Measurements from ENCODE around the gene ACOT9. TPM values are rescaled to one million over a fixed set of nuclear protein-coding genes. Genes with fewer than 3 reads are reported as not detected.
"Not testable (repeated sequence)": the region's sequence is repeated elsewhere in the genome, so short reads cannot be mapped to it uniquely, and the experiment has no call there.

Gene ACOT9
- polyA plus RNA-seq, 1 donor, result 26.3 TPM

GRCh38 chrX:23745786-23746185, 2.7 kb upstream of the ACOT9 start:
- Histone ChIP-seq H3K27me3 (ENCODE audit: control insufficient read depth, insufficient read depth, low read length) (no peaks in the 10 kb centered on the region), H3K4me3 (ENCODE audit: low read length) (no peak overlapping the region), H3K9me3 (ENCODE audit: control insufficient read depth, low read depth, low read length) (no peaks in the 10 kb centered on the region), H3K36me3 (ENCODE audit: control insufficient read depth, insufficient read depth, low read length) (no peaks in the 10 kb centered on the region), H3K27ac (ENCODE audit: low read length) (no peak overlapping the region), H3K4me1 (ENCODE audit: control insufficient read depth, insufficient read depth, low read length) (no peaks in the 10 kb centered on the region)
- no CpG with 5 or more reads among the region's 3 CpGs for WGBS (ENCODE audit: insufficient coverage, low lambda C conversion rate)
- no peak for DNase-seq

GRCh38 chrX:23743623-23743971, 521 bp upstream of the ACOT9 start:
- DNase-seq; H3K27me3 ChIP-seq (ENCODE audit: control insufficient read depth, insufficient read depth, low read length); H3K4me1 ChIP-seq (ENCODE audit: control insufficient read depth, insufficient read depth, low read length); H3K9me3 ChIP-seq (ENCODE audit: control insufficient read depth, low read depth, low read length); H3K36me3 ChIP-seq (ENCODE audit: control insufficient read depth, insufficient read depth, low read length): not testable (repeated sequence)
- peak overlapping the region; percentile 92 for H3K4me3 ChIP-seq (ENCODE audit: low read length)
- WGBS (ENCODE audit: insufficient coverage, low lambda C conversion rate), result no CpG with 5 or more reads among the region's 14 CpGs
- peak overlapping the region; percentile 92 for H3K27ac ChIP-seq (ENCODE audit: low read length)

- DNase-seq, result peak; percentile 23 to 55
- no peaks in the 10 kb centered on the region for H3K36me3 ChIP-seq (ENCODE audit: control insufficient read depth, insufficient read depth, low read length)
- peak overlapping the region; percentile 92 for H3K27ac ChIP-seq (ENCODE audit: low read length)
- no peaks in the 10 kb centered on the region for H3K9me3 ChIP-seq (ENCODE audit: control insufficient read depth, low read depth, low read length)
- WGBS (ENCODE audit: insufficient coverage, low lambda C conversion rate), result no CpG with 5 or more reads among the region's 6 CpGs
- H3K27me3 ChIP-seq (ENCODE audit: control insufficient read depth, insufficient read depth, low read length), result no peaks in the 10 kb centered on the region
- no peaks in the 10 kb centered on the region for H3K4me1 ChIP-seq (ENCODE audit: control insufficient read depth, insufficient read depth, low read length)
- H3K4me3 ChIP-seq (ENCODE audit: low read length), result peak overlapping the region; percentile 92
These were observed 841 bp downstream of the ACOT9 start for GRCh38 chrX:23742174-23742696.

GRCh38 chrX:23737413-23737812, 5.7 kb downstream of the ACOT9 start:
- no peaks in the 10 kb centered on the region for H3K9me3 ChIP-seq (ENCODE audit: control insufficient read depth, low read depth, low read length)
- H3K4me1 ChIP-seq (ENCODE audit: control insufficient read depth, insufficient read depth, low read length), result peaks cover 3% of the 10 kb centered on the region
- H3K4me3 ChIP-seq (ENCODE audit: low read length), result no peak overlapping the region
- no peak for DNase-seq
- H3K36me3 ChIP-seq (ENCODE audit: control insufficient read depth, insufficient read depth, low read length), result peaks cover 2% of the 10 kb centered on the region
- H3K27ac ChIP-seq (ENCODE audit: low read length), result no peak overlapping the region
- H3K27me3 ChIP-seq (ENCODE audit: control insufficient read depth, insufficient read depth, low read length), result no peaks in the 10 kb centered on the region

- WGBS (ENCODE audit: insufficient coverage, low lambda C conversion rate), result no CpG with 5 or more reads among the region's 3 CpGs
- no peak for DNase-seq
- Histone ChIP-seq H3K27me3 (ENCODE audit: control insufficient read depth, insufficient read depth, low read length) (no peaks in the 10 kb centered on the region), H3K36me3 (ENCODE audit: control insufficient read depth, insufficient read depth, low read length) (peaks cover 2% of the 10 kb centered on the region), H3K27ac (ENCODE audit: low read length) (no peak overlapping the region), H3K4me3 (ENCODE audit: low read length) (no peak overlapping the region), H3K4me1 (ENCODE audit: control insufficient read depth, insufficient read depth, low read length) (peaks cover 3% of the 10 kb centered on the region), H3K9me3 (ENCODE audit: control insufficient read depth, low read depth, low read length) (no peaks in the 10 kb centered on the region)
These were observed 7.0 kb downstream of the ACOT9 start for GRCh38 chrX:23736030-23736429.

- no CpG with 5 or more reads among the region's 5 CpGs for WGBS (ENCODE audit: insufficient coverage, low lambda C conversion rate)
- Histone ChIP-seq H3K36me3 (ENCODE audit: control insufficient read depth, insufficient read depth, low read length) (peaks cover 4% of the 10 kb centered on the region), H3K4me1 (ENCODE audit: control insufficient read depth, insufficient read depth, low read length) (peaks cover 3% of the 10 kb centered on the region), H3K9me3 (ENCODE audit: control insufficient read depth, low read depth, low read length) (no peaks in the 10 kb centered on the region), H3K27ac (ENCODE audit: low read length) (no peak overlapping the region), H3K4me3 (ENCODE audit: low read length) (no peak overlapping the region), H3K27me3 (ENCODE audit: control insufficient read depth, insufficient read depth, low read length) (no peaks in the 10 kb centered on the region)
- no peak for DNase-seq
These were observed 10.4 kb downstream of the ACOT9 start for GRCh38 chrX:23732704-23733103.

- Histone ChIP-seq H3K36me3 (ENCODE audit: control insufficient read depth, insufficient read depth, low read length) (peaks cover 4% of the 10 kb centered on the region), H3K4me1 (ENCODE audit: control insufficient read depth, insufficient read depth, low read length) (peaks cover 3% of the 10 kb centered on the region), H3K27ac (ENCODE audit: low read length) (no peak overlapping the region), H3K27me3 (ENCODE audit: control insufficient read depth, insufficient read depth, low read length) (no peaks in the 10 kb centered on the region), H3K9me3 (ENCODE audit: control insufficient read depth, low read depth, low read length) (no peaks in the 10 kb centered on the region), H3K4me3 (ENCODE audit: low read length) (no peak overlapping the region)
- WGBS (ENCODE audit: insufficient coverage, low lambda C conversion rate), result no CpG with 5 or more reads among the region's 1 CpG
- no peak for DNase-seq
These were observed 11.1 kb downstream of the ACOT9 start for GRCh38 chrX:23731951-23732350.

GRCh38 chrX:23729214-23729613, 13.9 kb downstream of the ACOT9 start:
- no CpG with 5 or more reads among the region's 1 CpG for WGBS (ENCODE audit: insufficient coverage, low lambda C conversion rate)
- no peak overlapping the region for H3K4me3 ChIP-seq (ENCODE audit: low read length)
- H3K9me3 ChIP-seq (ENCODE audit: control insufficient read depth, low read depth, low read length), result no peaks in the 10 kb centered on the region
- H3K27ac ChIP-seq (ENCODE audit: low read length), result no peak overlapping the region
- H3K36me3 ChIP-seq (ENCODE audit: control insufficient read depth, insufficient read depth, low read length), result peaks cover 9% of the 10 kb centered on the region
- H3K4me1 ChIP-seq (ENCODE audit: control insufficient read depth, insufficient read depth, low read length), result no peaks in the 10 kb centered on the region
- no peaks in the 10 kb centered on the region for H3K27me3 ChIP-seq (ENCODE audit: control insufficient read depth, insufficient read depth, low read length)
- no peak for DNase-seq

- no peak for DNase-seq
- Histone ChIP-seq H3K4me3 (ENCODE audit: low read length) (no peak overlapping the region), H3K4me1 (ENCODE audit: control insufficient read depth, insufficient read depth, low read length) (no peaks in the 10 kb centered on the region), H3K9me3 (ENCODE audit: control insufficient read depth, low read depth, low read length) (no peaks in the 10 kb centered on the region), H3K27ac (ENCODE audit: low read length) (no peak overlapping the region), H3K27me3 (ENCODE audit: control insufficient read depth, insufficient read depth, low read length) (no peaks in the 10 kb centered on the region), H3K36me3 (ENCODE audit: control insufficient read depth, insufficient read depth, low read length) (peaks cover 8% of the 10 kb centered on the region)
- WGBS (ENCODE audit: insufficient coverage, low lambda C conversion rate), result no CpG with 5 or more reads among the region's 3 CpGs
These were observed 15.9 kb downstream of the ACOT9 start for GRCh38 chrX:23727206-23727605.

GRCh38 chrX:23726191-23726590, 16.9 kb downstream of the ACOT9 start:
- Histone ChIP-seq H3K27ac (ENCODE audit: low read length) (no peak overlapping the region), H3K4me3 (ENCODE audit: low read length) (no peak overlapping the region), H3K27me3 (ENCODE audit: control insufficient read depth, insufficient read depth, low read length) (no peaks in the 10 kb centered on the region), H3K36me3 (ENCODE audit: control insufficient read depth, insufficient read depth, low read length) (peaks cover 13% of the 10 kb centered on the region), H3K9me3 (ENCODE audit: control insufficient read depth, low read depth, low read length) (no peaks in the 10 kb centered on the region), H3K4me1 (ENCODE audit: control insufficient read depth, insufficient read depth, low read length) (no peaks in the 10 kb centered on the region)
- no peak for DNase-seq
- WGBS (ENCODE audit: insufficient coverage, low lambda C conversion rate), result 80% methylated on average over 1 of the region's 6 CpGs

- H3K36me3 ChIP-seq (ENCODE audit: control insufficient read depth, insufficient read depth, low read length), result peaks cover 21% of the 10 kb centered on the region
- no peaks in the 10 kb centered on the region for H3K4me1 ChIP-seq (ENCODE audit: control insufficient read depth, insufficient read depth, low read length)
- H3K27ac ChIP-seq (ENCODE audit: low read length), result no peak overlapping the region
- no CpG with 5 or more reads among the region's 8 CpGs for WGBS (ENCODE audit: insufficient coverage, low lambda C conversion rate)
- H3K9me3 ChIP-seq (ENCODE audit: control insufficient read depth, low read depth, low read length), result no peaks in the 10 kb centered on the region
- no peaks in the 10 kb centered on the region for H3K27me3 ChIP-seq (ENCODE audit: control insufficient read depth, insufficient read depth, low read length)
- DNase-seq, result no peak
- no peak overlapping the region for H3K4me3 ChIP-seq (ENCODE audit: low read length)
These were observed 22.9 kb downstream of the ACOT9 start for GRCh38 chrX:23720117-23720677.

Measured in large intestine (tissue), 3 donors.